ENCODE results near the gene TRAF3IP3.

GRCh38 chr1:209797978-209798639 is 42.3 kb downstream of the TRAF3IP3 start:
- TF ChIP-seq CTCF (IDR thresholded peaks at IDR 0.05): no peak
- no peak for TF ChIP-seq POLR2A (IDR thresholded peaks at IDR 0.05)
